Measurements from ENCODE around the gene SYK.

SYK gene

DNA sequence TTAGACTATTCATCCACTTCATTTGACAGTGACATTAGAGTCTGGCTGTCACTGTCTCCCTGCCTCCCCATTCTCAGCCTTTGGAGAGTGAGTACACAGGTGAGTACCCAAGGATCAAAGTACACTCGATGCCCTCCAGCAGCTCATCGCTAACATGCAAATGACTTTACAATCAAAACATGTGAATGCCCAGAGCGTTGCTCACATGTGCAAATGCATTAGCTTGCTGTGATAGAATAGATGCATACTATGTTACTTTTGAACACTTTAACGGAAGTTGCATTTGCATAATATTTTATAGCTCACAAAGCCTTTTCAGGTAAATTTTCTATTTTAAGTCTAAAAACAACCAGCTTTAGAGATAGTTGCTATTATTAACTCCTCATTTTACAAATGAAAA lies 107.6 kb downstream of the SYK start:
- no peak for DNase-seq

DNA sequence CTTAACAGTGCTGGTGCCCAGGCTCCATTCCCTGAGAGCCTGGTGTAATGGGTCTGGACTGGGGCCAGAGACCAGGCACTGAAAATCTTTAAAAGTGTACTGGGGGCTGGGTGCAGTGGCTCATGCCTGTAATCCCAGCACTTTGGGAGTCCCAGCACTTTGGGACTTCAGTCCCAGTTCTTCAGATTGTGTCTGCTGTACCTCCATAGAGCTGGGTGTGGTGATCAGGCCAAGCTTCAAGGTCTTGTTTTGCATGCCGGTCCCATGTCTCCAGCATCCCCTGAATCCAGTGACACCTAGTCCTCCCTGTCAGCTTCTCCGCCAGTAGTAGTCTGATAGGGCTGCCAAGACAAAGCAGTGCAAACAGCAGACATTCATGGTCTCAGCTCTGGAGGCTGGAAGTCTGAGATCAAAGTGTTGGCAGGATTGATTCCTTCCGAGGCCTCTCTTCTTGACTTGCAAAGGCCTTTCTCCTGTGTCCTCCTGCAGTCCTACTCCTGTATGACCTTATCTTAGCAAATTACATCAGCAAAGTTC lies 108.2 kb downstream of the SYK start:
- no peak for DNase-seq

DNA sequence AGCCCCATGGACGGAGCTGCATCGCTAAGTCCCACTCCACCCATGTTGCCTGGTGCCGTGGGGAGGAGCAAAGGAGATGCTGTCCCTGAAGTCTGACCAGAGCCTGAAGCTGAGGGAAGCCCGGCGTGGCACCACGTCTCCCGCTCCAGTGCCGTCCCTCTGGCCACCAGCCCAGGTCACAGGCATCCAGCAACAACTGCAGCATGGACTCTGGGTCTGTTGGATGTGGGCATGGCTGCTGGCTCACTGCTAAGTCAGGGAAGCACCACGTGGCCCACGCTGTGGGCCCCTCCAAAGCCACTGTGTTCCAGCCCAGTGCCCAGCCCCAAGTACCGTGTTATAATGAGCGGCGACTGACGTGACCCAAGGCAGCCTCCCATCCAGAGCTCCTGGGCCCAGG lies 112.6 kb downstream of the SYK start:
- no peak for DNase-seq

- DNase-seq: peak; percentile 71
These were observed 113.4 kb downstream of the SYK start for GRCh38 chr9:90914868-90915483.

DNA sequence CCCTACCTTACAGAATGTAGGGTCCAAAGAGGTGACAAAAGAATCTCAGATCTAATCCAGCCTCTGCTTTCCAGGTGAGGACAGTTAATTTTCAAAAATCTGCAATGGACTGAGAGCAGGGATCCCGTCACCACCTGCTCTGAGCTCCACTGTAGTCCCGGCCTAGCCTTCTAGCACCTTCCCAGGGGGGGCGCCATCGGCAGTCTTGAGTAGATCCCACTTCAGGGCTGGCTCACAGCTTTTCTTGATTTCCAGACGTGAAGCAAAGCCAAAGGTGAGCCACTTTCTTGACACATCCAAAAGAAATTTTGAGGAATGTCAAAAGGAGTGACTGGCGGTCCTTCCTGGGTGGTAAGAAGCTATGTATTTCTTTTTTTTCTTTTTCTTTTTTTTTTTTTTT lies 114.1 kb downstream of the SYK start:
- peak; percentile 37 for DNase-seq

- DNase-seq: no peak
These were observed 114.6 kb downstream of the SYK start for GRCh38 chr9:90916147-90916734.

DNA sequence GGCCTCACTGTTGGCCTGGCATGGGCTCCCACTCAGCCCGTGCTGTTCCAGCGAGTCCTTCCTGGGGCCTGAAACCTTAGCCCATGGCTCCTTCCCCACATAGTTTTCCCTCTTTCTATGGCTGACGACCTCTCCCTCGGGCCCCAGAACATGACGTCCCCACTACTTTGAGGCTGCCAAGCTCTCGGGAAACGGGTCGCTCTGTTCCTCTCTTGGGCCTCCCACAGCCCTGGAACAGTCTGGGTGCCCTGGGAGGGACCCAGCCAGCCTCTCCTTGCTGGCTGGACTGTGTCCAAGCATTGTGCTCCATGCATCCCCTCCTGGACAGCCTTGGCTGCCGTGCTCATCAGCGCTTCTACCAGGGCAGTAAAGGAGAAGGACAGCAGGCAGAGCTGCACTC lies 118.3 kb downstream of the SYK start:
- DNase-seq: no peak

DNA sequence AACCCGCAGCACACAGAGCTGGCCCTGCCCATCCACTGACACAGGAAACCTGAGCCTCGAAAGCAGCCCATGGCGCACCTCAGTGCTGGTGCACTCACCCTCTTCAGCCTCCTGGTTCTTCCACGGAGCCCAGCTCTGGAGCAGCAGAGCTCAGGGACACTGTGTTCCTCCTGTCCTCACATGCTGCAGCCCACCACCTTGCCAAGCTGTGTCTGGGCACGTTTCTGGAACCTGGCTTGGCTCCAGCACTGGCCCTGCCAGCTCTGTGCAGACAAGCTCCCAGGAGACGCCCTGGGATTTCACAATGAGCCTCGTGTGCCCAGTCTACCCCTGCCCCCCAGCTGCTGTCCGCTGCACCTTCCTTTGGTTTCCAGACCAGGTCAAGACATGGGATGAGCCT lies 119.5 kb downstream of the SYK start:
- no peak for DNase-seq

- DNase-seq: no peak
These were observed 120.3 kb downstream of the SYK start for GRCh38 chr9:90921969-90922368.

DNA sequence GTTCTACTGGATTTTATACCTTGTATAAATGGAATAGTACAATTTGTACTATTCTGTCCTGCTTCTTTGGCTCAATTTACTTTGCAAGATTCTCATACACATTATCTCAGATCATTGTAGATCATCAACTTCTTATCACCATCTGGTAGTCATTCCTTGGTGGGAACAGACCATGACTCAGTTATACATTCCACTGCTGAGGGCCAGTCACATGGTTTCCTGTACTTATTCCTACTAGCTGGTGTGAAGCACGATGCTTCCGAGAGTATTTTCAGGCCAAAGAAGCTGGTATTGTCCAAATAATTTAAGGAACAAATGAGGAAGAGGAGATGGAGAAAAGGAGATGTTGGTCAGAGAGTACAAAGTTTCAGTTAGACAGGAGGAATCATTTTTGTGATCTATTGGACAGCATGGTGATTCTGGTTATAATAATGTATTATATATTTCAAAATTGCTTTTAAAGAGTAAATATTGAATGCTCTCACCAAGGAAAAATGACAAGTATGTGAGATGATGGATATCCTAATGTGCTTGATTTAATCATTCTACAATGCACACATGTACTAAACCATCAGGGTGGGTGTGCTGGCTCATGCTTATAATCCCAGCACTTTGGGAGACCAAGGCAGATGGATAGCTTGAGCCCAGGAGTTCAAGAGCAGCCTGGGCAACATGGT lies 124.1 kb downstream of the SYK start:
- no peak for DNase-seq

- no peak for DNase-seq
These were observed 125.3 kb downstream of the SYK start for GRCh38 chr9:90926936-90927335.

DNA sequence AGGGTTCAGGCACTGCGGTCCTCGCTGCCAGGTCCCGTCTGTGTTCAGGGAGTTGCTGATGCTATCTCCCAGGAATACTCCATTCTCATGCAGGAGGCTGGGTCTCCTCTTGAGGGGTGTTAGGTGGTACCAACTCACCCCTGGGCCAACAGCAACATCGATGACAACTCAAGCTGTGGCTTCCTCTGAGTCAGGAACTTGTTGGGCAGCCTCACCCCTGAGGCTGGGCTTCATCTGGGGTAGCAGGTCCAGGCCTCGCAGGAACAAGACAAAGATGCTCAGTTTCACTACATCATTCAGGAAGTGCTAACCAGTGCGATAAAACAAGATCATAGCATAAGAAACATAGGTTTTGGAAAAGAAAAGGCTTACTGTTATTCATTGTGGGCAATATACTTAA lies 125.9 kb downstream of the SYK start:
- DNase-seq: no peak

DNA sequence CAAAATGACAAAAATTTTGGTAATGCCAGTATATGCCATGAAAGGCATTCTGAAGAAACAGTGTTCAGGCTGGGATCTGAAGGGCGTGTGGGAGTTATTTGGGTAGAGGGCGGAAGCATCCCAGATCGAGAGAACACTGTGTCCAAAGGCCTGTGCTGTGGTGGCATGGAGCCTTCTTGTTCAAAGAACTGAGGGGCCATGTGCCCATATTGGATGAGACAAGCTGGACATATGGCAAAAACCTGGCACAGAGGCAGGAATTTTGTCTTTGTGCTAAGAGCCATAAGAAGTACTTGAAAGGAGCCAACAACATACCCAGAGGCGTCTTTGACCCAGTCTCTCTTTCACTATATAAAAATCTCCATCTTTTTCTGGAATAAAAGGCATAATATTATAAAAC lies 128.0 kb downstream of the SYK start:
- no peak for DNase-seq

DNA sequence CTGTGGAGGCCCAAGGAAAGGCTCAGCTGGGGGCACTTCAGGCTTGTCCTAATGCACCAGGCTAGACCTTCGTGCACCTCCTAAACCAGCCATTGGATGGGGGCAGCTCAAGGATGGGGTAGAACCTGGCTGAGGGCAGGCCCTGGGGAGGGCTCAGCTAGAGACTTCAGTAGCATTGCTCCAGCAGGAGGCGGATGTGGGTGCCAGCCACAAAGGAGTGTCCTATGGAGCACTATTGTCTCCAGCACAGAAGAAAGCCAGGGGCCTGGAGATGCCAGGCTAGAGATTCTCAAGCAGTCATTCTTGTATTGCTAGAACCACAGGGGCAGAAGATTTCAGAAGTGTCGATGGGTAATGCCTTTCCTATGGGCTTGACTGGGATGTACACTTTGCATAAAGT lies 131.8 kb downstream of the SYK start:
- no peak for DNase-seq

DNA sequence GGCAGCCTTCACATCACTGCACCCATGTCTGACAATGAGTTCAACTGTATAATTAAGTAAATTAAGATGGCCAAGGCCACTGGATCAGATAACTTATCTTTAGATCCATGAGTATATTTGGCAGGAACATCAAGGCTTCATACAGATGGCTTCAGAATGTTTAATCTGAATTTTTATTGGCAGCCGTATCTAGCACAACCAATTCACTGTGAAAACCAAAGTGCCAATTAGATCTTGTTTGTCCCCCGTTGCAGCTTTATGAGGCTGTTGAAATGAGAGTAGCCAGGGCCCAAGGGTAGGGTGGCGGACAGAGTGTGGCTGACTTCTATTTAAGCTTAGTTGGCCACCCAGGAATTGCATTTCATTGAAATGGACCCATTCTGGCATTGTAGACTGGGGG lies 137.7 kb downstream of the SYK start:
- no peak for DNase-seq

DNA sequence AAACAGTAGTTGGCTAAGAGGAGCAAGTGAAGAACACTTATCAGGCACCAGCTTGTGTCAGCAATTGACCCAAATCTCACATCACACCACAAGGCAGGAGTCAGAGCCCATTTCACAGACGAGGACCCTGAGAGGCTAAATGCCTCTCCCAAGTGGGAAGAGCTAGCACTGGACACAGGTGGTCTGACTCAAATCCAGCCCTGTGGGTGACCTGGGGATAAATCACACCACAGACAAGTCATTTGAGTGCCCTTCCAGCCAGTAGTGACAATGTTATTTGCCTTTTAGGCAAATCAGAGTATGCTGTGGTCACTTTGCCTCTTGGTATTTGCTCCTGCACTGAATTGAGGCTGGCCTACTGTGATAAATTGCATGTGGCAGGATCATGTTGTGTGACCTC lies 138.7 kb downstream of the SYK start:
- no peak for DNase-seq

DNA sequence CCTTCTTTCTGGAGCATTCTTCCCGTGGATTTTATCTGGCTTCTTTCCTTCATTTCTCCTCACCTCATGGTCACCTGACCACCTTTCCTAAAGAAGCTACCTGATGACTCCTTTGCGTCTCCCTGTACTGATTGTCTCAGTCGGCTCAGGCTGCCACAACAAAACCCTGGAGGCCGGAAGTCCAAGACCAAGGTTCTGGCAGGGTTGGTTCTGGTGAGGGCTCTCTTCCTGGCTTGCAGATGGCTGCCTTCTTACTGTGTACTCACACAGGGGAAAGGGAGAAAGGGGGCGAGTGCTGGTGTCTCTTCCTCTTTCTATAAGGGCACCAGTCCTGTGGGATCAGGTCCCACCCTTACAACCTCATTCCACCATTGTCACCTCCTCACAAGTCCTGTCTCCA lies 140.0 kb downstream of the SYK start:
- no peak for DNase-seq

DNA sequence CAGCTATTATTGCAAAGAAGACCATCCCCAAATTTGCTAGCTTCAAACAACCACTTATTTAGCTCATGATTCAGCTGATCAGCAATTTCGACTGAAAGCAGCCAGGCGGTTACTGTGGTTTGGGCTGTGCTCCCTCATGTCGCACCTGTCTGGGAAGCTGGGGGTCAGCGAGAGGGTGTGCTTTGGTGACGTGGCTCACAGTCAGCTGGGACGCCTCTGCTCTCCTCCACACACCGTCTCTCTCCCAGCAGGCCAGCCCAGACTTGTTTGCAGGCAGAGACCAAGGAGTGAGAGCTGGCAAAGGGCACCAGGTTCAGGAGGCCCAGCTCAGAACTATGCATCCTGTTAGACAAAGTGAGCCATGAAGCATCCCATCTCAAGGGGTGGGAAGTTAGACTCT lies 140.9 kb downstream of the SYK start:
- no peak for DNase-seq

GRCh38 chr9:90943341-90943740 lies 141.7 kb downstream of the SYK start:
- DNase-seq: no peak

GRCh38 chr9:90945336-90945735 lies 143.7 kb downstream of the SYK start:
- DNase-seq: no peak

- DNase-seq: no peak
These were observed 145.4 kb downstream of the SYK start for GRCh38 chr9:90946982-90947381.

All from activated naive CD4-positive, alpha-beta T cell treated with anti-CD3 and anti-CD28 coated beads, Interleukin-2, amount 50 U/mL, for 16 hours (primary cell).